K562 (cell line): ENCODE measurements around the gene TIMM22. TPM values are rescaled to one million over a fixed set of nuclear protein-coding genes. Genes with fewer than 3 reads are reported as not detected.

ENCODE experiments used
- ATAC-seq: fragments of 200-7000 bp; cut with Tn5 transposase; 3 replicates; pipeline ENCODE4 v1.9.1; 2020; ENCODE audit warnings: moderate library complexity
- BruUV-seq: library from RNA; stranded (reverse); fragments of 400-500 nt; replicated peaks from 2 replicates; lab custom pipeline; 2021; lab: Mats Ljungman, UMichigan
- CTCF ChIA-PET: fragments of 300-600 bp; formaldehyde crosslinking; extraction: SDS; loops from one replicate; lab custom pipeline; 2021; ENCODE audit warnings: low intra/inter-chr PET ratio; lab: Yijun Ruan, JAX
- POLR2A ChIA-PET: fragments of 300-600, 350-650 bp; sonication (Branson Sonifier 250); formaldehyde crosslinking; extraction: SDS; loops from one replicate; lab custom pipeline; 2021; ENCODE audit warnings: antibody characterized with exemption, inconsistent platforms; lab: Yijun Ruan, JAX
- DNase-seq, 4 experiments: peaks; one replicate each; pipeline versions ENCODE4 v3.0.0 to v3.0.0-alpha.2; 2011 to 2018; ENCODE audit warnings: low spot score in 3 of 4, mixed read lengths in 3 of 4; ENCODE audit errors: extremely low read depth in 1 of 4
- FAIRE-seq: peaks from 2 replicates; lab custom pipeline; 2011; peaks lifted over from hg19 to GRCh38; lab: Jason Lieb, UNC
- H2AFZ ChIP-seq: 2 replicates; pipeline ENCODE4 v1.6.0; 2011; ENCODE audit warnings: low read depth, low read length, control low read depth, inconsistent platforms
- H3K27ac ChIP-seq: fragments of 200-600 bp; 3 replicates; pipeline ENCODE4 v1.8.0; 2011; ENCODE audit warnings: low read depth, mild to moderate bottlenecking, control low read depth, inconsistent platforms, low read length, moderate library complexity, mixed read lengths; ENCODE audit errors: extremely low read depth
- H3K27me3 ChIP-seq, 2 experiments: fragments of 300-600 bp in 1 of 2; 2 replicates in 1 of 2; 3 replicates in 1 of 2; pipeline versions ENCODE4 v1.6.0 to v1.8.0; 2011; ENCODE audit warnings: inconsistent platforms in 2 of 2, low read length in 2 of 2, mild to moderate bottlenecking in 1 of 2, mixed read lengths in 1 of 2, moderate library complexity in 1 of 2; ENCODE audit not compliant: control insufficient read depth in 2 of 2, insufficient read depth in 2 of 2
- H3K36me3 ChIP-seq: fragments of 300-600 bp; 3 replicates; pipeline ENCODE4 v1.8.0; 2011; ENCODE audit warnings: mild to moderate bottlenecking, low read length, inconsistent platforms; ENCODE audit not compliant: control insufficient read depth, insufficient read depth
- H3K4me1 ChIP-seq, 2 experiments: fragments of 200-600 bp in 1 of 2; replicated peaks in 1 of 2; 2 replicates in 1 of 2; 3 replicates in 1 of 2; pipeline versions ENCODE4 v1.5.1 to v1.8.0; 2011; ENCODE audit warnings: inconsistent platforms in 2 of 2, low read length in 2 of 2, mild to moderate bottlenecking in 1 of 2, mixed read lengths in 1 of 2, moderate library complexity in 1 of 2; ENCODE audit not compliant: control insufficient read depth in 2 of 2, insufficient read depth in 2 of 2
- H3K4me2 ChIP-seq: 2 replicates; pipeline ENCODE4 v1.6.1; 2011; ENCODE audit warnings: low read length, control low read depth, inconsistent platforms, mixed read lengths; ENCODE audit not compliant: insufficient read depth
- H3K4me3 ChIP-seq: fragments of 200-600 bp; sonication (generic), shearing (Covaris generic); 2 replicates; pipeline ENCODE4 v1.5.1; 2016; ENCODE audit warnings: control low read depth, inconsistent platforms
- H3K79me2 ChIP-seq: fragments of 200-600 bp; 3 replicates; pipeline ENCODE4 v1.8.0; 2011; ENCODE audit warnings: low read length, inconsistent platforms; ENCODE audit not compliant: control insufficient read depth, insufficient read depth
- H3K9ac ChIP-seq, 2 experiments: 2 replicates each; pipeline versions ENCODE4 v1.6.0 to v1.6.1; 2011; ENCODE audit warnings: low read depth in 2 of 2, low read length in 2 of 2, control low read depth in 1 of 2, inconsistent platforms in 1 of 2, mild to moderate bottlenecking in 1 of 2, mixed read lengths in 1 of 2; ENCODE audit not compliant: insufficient read depth in 1 of 2
- H3K9me1 ChIP-seq: one replicate; pipeline ENCODE4 v1.6.0; 2011; ENCODE audit warnings: inconsistent platforms, mild to moderate bottlenecking, low read length, moderate library complexity; ENCODE audit not compliant: control insufficient read depth, insufficient read depth
- H3K9me3 ChIP-seq: replicated peaks from 2 replicates; pipeline ENCODE4 v1.5.1; 2011; ENCODE audit warnings: low read depth, low read length, inconsistent platforms; ENCODE audit not compliant: control insufficient read depth, insufficient read depth
- H4K20me1 ChIP-seq: replicated peaks from 2 replicates; pipeline ENCODE4 v1.6.1; 2011; ENCODE audit warnings: low read length, inconsistent platforms, mixed read lengths; ENCODE audit not compliant: control insufficient read depth, insufficient read depth
- GATA2 ChIP-seq: sonication (generic); formaldehyde crosslinking; IDR thresholded peaks from 2 replicates; pipeline ENCODE4 v1.4.0; 2020; ENCODE audit warnings: mild to moderate bottlenecking, missing genetic modification reagents
- KLF1 ChIP-seq: fragments of 450-650 bp; IDR thresholded peaks from 2 replicates; pipeline ENCODE4 v1.6.1; 2016; ENCODE audit warnings: missing genetic modification characterization, missing compliant biosample characterization
- MAZ ChIP-seq, 2 experiments: fragments of 450-650 bp in 1 of 2; sonication (generic) in 1 of 2; formaldehyde crosslinking; IDR thresholded peaks in 1 of 2; conservative IDR thresholded peaks in 1 of 2; 2 replicates each; pipeline versions ENCODE4 v1.4.0 to v1.5.0; 2020; ENCODE audit warnings: mild to moderate bottlenecking in 1 of 2, missing genetic modification reagents in 1 of 2
- NEUROD1 ChIP-seq: fragments of 150-350 bp; IDR thresholded peaks from 2 replicates; pipeline ENCODE4 v1.6.1; 2014; ENCODE audit warnings: borderline replicate concordance, low read length, low read depth; ENCODE audit not compliant: partially characterized antibody
- PTBP1 ChIP-seq: fragments of 200-400 bp; formaldehyde crosslinking; IDR thresholded peaks from 2 replicates; pipeline ENCODE4 v1.6.1; 2017; ENCODE audit warnings: low read depth, low read length
- ZNF444 ChIP-seq: fragments of 250-450 bp; sonication (Bioruptor Pico); IDR thresholded peaks from 2 replicates; pipeline ENCODE4 v1.4.0; 2020; ENCODE audit warnings: mild to moderate bottlenecking, moderate library complexity
- WGBS: fragments of 100-300 bp; shearing (Covaris generic); methylation state at CpG from one replicate; pipeline ENCODE4 v1.1.6; 2016; ENCODE audit warnings: low coverage, mixed read lengths; ENCODE audit not compliant: insufficient coverage; ENCODE audit errors: missing lambda C conversion rate; 5-methylcytosine and 5-hydroxymethylcytosine counted together
- in situ Hi-C: fragments of 300-500 bp; cut with MboI; formaldehyde crosslinking; loops from 4 replicates; pipeline ENCODE4 v1.15.0; 2018; ENCODE audit warnings: inconsistent platforms, mixed read lengths
- intact Hi-C: fragments of 100-400 bp; cut with micrococcal nuclease; formaldehyde crosslinking; loops from 2 replicates; pipeline ENCODE4 v1.14.2; 2022
- polyA plus RNA-seq, 8 experiments: library from polyadenylated mRNA; depleted of rRNA in 4 of 8; stranded (reverse) in 5 of 8; unstranded in 3 of 8; fragments of >200 nt; fragmentation: Nextera tagmentation in 2 of 8; fragmentation: Illumina TruSeq in 1 of 8; extraction: Ambion mirVana in 2 of 8; extraction: Trizol in 1 of 8; gene quantifications; 2 replicates each; pipeline versions ENCODE4 v1.2.1 to v1.2.3, GENCODE V29; 2011 to 2014; ENCODE audit warnings: inconsistent platforms in 1 of 8, missing spikeins in 1 of 8
- total RNA-seq, 7 experiments: library from RNA; depleted of rRNA in 6 of 7; stranded (reverse); fragments of >200 nt in 6 of 7; fragmentation: Illumina TruSeq in 2 of 7; extraction: Trizol in 2 of 7; gene quantifications; 2 replicates each; pipeline versions ENCODE4 v1.2.1 to v1.2.3, GENCODE V29; 2011 to 2021; ENCODE audit warnings: low replicate concordance in 1 of 7
- TF ChIP-seq, protein P1 (sequence below), 2 experiments: IDR thresholded peaks; 2 replicates each; pipeline ENCODE4 v1.6.1; 2011; ENCODE audit warnings: borderline replicate concordance in 1 of 2, control low read depth in 1 of 2, low read depth in 1 of 2, low read length in 1 of 2, mild to moderate bottlenecking in 1 of 2, mixed read lengths in 1 of 2, moderate library complexity in 1 of 2; ENCODE audit not compliant: insufficient read depth in 1 of 2, insufficient read length in 1 of 2, poor library complexity in 1 of 2, severe bottlenecking in 1 of 2; ENCODE audit errors: extremely low read depth in 1 of 2
- TF ChIP-seq, protein P2 (sequence below): sonication (generic); formaldehyde crosslinking; IDR thresholded peaks from 2 replicates; pipeline ENCODE4 v1.8.1; 2023; ENCODE audit warnings: mild to moderate bottlenecking, missing genetic modification reagents, moderate library complexity
- TF ChIP-seq, protein P3 (sequence below): fragments of 250-450 bp; sonication (Bioruptor Pico); IDR thresholded peaks from 2 replicates; pipeline ENCODE4 v1.8.0; 2022; ENCODE audit warnings: moderate library complexity, mild to moderate bottlenecking, inconsistent platforms

TIMM22 gene
- total and polyA plus RNA-seq, 9 of the 15 experiments (the other 6 are each of a cell fraction or from before 2014, with no cell fraction given): 5.9 to 14.1 (median 10.3) TPM

DNA sequence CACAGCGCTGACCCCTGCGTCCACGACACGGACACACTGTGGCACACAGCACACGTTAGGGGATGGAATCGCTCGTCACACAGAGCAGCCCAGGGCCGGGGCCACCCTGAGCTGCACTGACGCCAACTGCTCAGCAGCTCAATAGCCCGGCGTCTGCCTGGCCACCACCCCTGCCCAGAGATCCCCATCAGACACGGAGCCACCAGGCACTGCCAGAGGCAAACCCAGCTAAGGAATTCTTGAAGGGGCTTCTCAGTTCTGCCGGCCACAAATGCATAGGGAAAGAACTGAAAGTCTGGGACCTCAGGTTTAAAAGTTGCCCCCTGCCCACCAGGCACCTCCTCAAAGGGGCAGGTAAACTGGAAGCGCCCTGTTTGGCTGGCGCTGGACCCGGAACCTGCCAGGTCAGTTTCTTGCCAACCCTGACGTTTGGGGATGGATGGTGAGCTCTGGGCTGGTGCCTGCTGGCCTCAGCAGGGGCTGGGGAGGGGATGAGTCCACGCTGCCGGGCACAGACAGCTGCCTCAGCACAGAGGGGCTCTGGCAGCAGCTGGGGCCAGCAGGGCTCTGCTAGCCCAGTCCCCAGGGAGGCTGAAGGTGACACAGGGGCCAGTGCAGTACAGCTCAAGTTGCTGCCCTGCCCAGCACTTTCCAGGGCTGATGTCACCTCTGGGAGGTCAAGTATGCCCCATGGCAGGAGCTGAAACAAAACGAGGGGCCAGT lies 33.2 kb downstream of the TIMM22 start:
- in situ Hi-C loops: no loop called here

More for the DNA sequence above, 33.2 kb downstream of the TIMM22 start:
- H3K4me3 ChIP-seq: no peak overlapping the region
- peaks cover 11% of the 10 kb centered on the region; the same call in 1 of the 2 replicates for H4K20me1 ChIP-seq
- ChIA-PET CTCF (no interaction called here), POLR2A (no interaction called here)
- H3K9ac ChIP-seq: no peak overlapping the region
- TF ChIP-seq, protein P1, sequence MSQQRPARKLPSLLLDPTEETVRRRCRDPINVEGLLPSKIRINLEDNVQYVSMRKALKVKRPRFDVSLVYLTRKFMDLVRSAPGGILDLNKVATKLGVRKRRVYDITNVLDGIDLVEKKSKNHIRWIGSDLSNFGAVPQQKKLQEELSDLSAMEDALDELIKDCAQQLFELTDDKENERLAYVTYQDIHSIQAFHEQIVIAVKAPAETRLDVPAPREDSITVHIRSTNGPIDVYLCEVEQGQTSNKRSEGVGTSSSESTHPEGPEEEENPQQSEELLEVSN (IDR thresholded peaks at IDR 0.05; ENCODE audit: borderline replicate concordance in 1 of 2, extremely low read depth in 1 of 2, insufficient read depth in 1 of 2, insufficient read length in 1 of 2, low read depth in 1 of 2, low read length in 1 of 2, poor library complexity in 1 of 2, severe bottlenecking in 1 of 2): no peak
- TF ChIP-seq ZNF444 (no peak), MAZ (CRISPR knock-in tag; conservative IDR thresholded peaks at IDR 0.05 in 1 of 2, IDR thresholded peaks at IDR 0.05 in 1 of 2) (no peak), GATA2 (CRISPR knock-in tag) (no peak), PTBP1 (no peak), NEUROD1 (no peak), KLF1 (tag) (no peak)
- TF ChIP-seq, protein P2, sequence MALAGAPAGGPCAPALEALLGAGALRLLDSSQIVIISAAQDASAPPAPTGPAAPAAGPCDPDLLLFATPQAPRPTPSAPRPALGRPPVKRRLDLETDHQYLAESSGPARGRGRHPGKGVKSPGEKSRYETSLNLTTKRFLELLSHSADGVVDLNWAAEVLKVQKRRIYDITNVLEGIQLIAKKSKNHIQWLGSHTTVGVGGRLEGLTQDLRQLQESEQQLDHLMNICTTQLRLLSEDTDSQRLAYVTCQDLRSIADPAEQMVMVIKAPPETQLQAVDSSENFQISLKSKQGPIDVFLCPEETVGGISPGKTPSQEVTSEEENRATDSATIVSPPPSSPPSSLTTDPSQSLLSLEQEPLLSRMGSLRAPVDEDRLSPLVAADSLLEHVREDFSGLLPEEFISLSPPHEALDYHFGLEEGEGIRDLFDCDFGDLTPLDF: no peak
- TF ChIP-seq, protein P3, sequence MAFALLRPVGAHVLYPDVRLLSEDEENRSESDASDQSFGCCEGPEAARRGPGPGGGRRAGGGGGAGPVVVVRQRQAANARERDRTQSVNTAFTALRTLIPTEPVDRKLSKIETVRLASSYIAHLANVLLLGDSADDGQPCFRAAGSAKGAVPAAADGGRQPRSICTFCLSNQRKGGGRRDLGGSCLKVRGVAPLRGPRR (CRISPR knock-in tag): no peak
- no peaks in the 10 kb centered on the region for H3K36me3 ChIP-seq
- 7% methylated on average over 18 of the region's 20 CpGs for WGBS
- no peak overlapping the region for H3K4me2 ChIP-seq
- H3K9me3 ChIP-seq: no peaks in the 10 kb centered on the region
- no peak for FAIRE-seq
- H3K27me3 ChIP-seq: peaks cover 8 to 80% of the 10 kb centered on the region in 2 experiments; a peak in 4 of 5 replicates
- H3K4me1 ChIP-seq: peaks cover 0 to 4% of the 10 kb centered on the region in 2 experiments; a peak in 2 of 5 replicates
- no peaks in the 10 kb centered on the region for H3K79me2 ChIP-seq
- ATAC-seq: no peak
- no peak overlapping the region for H3K27ac ChIP-seq
- no peak for DNase-seq
- H2AFZ ChIP-seq: no peak overlapping the region
- no peaks in the 10 kb centered on the region for H3K9me1 ChIP-seq
- intact Hi-C loops: no loop called here
- no TSS peak for BruUV-seq
